MM.1S (cell line): ENCODE results near the gene MITF.

ENCODE experiments used
- EZH2 ChIP-seq: fragments of 300-600 bp; sonication (generic); optimal IDR thresholded peaks from 2 replicates; pipeline ENCODE3; 2017; ENCODE audit warnings: low read depth, mild to moderate bottlenecking, antibody characterized with exemption, low read length, mixed read lengths
- EZH2phosphoT487 ChIP-seq: fragments of 300-600 bp; sonication (generic); IDR thresholded peaks from 2 replicates; pipeline ENCODE4 v1.6.1; 2018; ENCODE audit warnings: antibody characterized with exemption, low read length
- TF ChIP-seq, protein P1 (sequence below): fragments of 300-600 bp; sonication (generic); IDR thresholded peaks from 2 replicates; pipeline ENCODE4 v1.5.1; 2016; ENCODE audit warnings: antibody characterized with exemption, low read length, mixed read lengths

DNA sequence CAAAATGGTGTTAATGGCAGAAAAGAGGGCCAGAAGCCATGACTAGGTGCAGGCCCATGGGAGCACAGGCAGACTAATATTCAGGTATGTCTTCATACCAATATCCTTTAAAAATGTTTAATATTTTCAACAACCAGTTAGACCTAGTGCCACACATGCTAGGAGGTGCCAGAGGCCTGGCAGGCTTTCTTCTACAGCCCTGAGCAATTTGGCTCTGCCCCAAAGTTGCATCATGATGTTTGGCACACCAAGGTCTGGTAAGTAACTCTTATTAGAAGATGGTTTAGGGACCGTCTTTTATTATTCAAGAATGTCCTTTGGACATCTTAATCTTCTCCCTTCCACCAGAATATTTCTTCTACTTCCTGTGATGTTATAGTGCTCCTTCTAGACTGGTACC, 34.8 kb downstream of the MITF start:
- TF ChIP-seq EZH2 (no peak), EZH2phosphoT487 (no peak)
- TF ChIP-seq, protein P1, sequence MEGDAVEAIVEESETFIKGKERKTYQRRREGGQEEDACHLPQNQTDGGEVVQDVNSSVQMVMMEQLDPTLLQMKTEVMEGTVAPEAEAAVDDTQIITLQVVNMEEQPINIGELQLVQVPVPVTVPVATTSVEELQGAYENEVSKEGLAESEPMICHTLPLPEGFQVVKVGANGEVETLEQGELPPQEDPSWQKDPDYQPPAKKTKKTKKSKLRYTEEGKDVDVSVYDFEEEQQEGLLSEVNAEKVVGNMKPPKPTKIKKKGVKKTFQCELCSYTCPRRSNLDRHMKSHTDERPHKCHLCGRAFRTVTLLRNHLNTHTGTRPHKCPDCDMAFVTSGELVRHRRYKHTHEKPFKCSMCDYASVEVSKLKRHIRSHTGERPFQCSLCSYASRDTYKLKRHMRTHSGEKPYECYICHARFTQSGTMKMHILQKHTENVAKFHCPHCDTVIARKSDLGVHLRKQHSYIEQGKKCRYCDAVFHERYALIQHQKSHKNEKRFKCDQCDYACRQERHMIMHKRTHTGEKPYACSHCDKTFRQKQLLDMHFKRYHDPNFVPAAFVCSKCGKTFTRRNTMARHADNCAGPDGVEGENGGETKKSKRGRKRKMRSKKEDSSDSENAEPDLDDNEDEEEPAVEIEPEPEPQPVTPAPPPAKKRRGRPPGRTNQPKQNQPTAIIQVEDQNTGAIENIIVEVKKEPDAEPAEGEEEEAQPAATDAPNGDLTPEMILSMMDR, result no peak
